Activated CD4-positive, alpha-beta T cell treated with anti-CD3 and anti-CD28 coated beads, Interleukin-2, amount 50 U/mL, for 1 hour (primary cell): ENCODE measurements around the gene TMEM247.
"Not testable (repeated sequence)": the region's sequence is repeated elsewhere in the genome, so short reads cannot be mapped to it uniquely, and the experiment has no call there.

Source experiments
- DNase-seq: peaks from one replicate; pipeline ENCODE4 v3.0.0-alpha.2; 2020

Gene TMEM247

DNA sequence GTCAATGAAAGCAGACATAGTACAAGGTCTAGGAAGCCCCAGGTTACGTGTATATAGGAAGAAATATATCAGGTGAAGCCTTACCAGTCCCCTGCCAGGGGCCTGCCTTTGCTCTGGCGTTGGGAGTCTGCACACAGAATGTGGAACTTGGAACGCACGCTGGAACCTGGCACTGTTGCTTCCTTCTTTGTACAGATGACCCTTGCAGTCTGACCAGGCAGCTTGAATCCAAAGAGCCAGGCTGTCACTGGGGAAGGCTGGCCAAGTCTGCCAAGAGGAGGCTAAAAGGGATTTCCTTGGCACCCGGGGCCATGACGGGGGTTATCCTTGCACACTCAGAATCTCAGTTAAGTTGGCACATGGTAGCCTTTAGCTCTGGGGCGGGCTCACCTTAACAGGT, 39.5 kb downstream of the TMEM247 start:
- DNase-seq, result no peak

- no peak for DNase-seq
These were observed 39.9 kb downstream of the TMEM247 start for GRCh38 chr2:46519265-46519664.

DNA sequence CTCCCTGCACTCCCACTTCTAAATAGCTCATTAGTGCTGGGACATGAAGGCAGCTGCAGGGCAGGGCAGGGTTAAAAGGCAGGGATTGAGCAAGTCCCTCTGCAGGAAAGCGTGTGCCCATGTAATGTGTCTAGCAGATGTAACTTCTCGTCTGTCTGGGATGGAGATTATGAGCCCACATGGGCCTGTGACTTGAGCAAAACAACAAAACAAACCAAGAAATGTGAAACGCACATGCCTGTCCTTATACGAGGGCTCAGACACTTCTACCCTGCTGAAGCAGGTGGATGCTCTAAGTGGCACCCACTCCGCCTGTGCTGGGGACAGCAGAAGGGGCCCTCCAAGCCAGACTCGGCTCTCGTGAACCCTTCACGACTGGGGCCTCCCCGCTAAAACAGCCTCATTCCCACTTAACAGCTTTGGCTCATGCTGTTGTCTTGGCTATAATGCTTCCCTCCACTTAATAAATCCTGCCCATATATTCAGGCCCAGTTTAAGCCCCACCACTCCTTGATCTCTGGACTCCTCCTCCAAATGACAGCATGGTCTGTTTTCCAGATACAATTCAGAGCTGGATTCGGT, 40.9 kb downstream of the TMEM247 start:
- no peak for DNase-seq

- no peak for DNase-seq
These were observed 41.9 kb downstream of the TMEM247 start for GRCh38 chr2:46521215-46521683.

- not testable (repeated sequence) for DNase-seq
These were observed 43.0 kb downstream of the TMEM247 start for GRCh38 chr2:46522385-46522784.

DNA sequence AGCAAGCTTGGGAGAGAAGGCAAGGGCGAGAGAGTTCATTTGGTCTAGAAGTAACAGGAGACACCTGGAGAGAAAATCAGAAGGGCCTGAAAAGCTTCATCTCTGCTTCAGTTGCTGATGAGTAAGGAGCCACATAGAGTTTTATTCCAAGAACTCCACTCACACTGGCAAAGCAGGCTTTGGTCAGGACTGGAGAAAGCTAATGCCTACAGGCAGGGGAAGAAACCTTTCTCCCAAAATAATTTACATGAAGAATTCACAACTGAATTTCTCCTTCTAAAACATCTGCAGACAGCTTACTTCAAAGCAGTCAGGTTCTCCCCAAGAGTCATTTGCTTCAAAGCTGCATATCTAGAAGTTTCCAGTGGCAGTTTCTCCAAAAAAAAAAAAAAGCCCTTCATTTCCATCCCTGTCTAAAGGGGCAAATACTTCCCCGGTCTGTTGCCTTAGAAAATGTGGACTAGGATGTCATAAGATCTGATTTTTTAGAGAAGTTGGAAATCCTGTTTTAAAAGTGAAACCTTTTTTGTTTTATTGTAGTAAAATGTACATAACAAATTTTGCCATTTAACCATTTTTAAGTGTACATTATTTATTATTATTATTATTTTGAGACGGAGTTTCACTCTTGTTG, 46.3 kb downstream of the TMEM247 start:
- no peak for DNase-seq

- DNase-seq, result no peak
These were observed 49.5 kb downstream of the TMEM247 start for GRCh38 chr2:46528880-46529279.

GRCh38 chr2:46530639-46531038, 51.3 kb downstream of the TMEM247 start:
- no peak for DNase-seq

DNA sequence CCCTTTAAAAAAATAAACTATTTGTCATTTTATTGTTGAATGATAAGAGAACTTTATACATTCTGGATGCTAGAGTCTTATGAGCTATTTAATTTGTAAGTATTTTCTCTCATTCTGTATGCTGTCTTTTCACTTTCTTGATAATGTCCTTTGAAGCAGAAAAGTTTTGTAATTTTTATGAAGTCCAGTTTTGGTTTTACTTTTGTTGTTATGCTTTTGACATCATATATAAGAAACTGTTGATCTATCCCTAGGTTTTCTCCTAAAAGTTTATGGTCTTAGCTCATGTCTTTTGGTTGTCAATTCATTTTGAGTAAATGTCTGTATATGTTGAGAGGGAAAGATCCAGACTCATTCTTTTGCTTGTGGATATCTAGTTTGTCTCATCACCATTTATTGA, 52.5 kb downstream of the TMEM247 start:
- DNase-seq, result no peak
